Astrocyte of the cerebellum (primary cell): ENCODE data around the gene GSG1L.

ENCODE experiments used
- DNase-seq: peaks from one replicate; pipeline ENCODE4 v3.0.0-alpha.2; 2011; ENCODE audit warnings: low read depth
- H3K4me3 ChIP-seq: 2 replicates; pipeline ENCODE4 v1.5.1; 2011; ENCODE audit warnings: mild to moderate bottlenecking, low read depth, low read length, moderate library complexity
- in situ Hi-C: cut with HindIII; loops from 2 replicates; pipeline ENCODE4 v1.10.0; 2017; ENCODE audit warnings: low sequenced_read_pairs
- TF ChIP-seq, protein P1 (sequence below): IDR thresholded peaks from 2 replicates; pipeline ENCODE4 v1.5.1; 2012; ENCODE audit warnings: low read length, low read depth, moderate library complexity, mild to moderate bottlenecking; ENCODE audit errors: missing control alignments

The GSG1L gene

DNA sequence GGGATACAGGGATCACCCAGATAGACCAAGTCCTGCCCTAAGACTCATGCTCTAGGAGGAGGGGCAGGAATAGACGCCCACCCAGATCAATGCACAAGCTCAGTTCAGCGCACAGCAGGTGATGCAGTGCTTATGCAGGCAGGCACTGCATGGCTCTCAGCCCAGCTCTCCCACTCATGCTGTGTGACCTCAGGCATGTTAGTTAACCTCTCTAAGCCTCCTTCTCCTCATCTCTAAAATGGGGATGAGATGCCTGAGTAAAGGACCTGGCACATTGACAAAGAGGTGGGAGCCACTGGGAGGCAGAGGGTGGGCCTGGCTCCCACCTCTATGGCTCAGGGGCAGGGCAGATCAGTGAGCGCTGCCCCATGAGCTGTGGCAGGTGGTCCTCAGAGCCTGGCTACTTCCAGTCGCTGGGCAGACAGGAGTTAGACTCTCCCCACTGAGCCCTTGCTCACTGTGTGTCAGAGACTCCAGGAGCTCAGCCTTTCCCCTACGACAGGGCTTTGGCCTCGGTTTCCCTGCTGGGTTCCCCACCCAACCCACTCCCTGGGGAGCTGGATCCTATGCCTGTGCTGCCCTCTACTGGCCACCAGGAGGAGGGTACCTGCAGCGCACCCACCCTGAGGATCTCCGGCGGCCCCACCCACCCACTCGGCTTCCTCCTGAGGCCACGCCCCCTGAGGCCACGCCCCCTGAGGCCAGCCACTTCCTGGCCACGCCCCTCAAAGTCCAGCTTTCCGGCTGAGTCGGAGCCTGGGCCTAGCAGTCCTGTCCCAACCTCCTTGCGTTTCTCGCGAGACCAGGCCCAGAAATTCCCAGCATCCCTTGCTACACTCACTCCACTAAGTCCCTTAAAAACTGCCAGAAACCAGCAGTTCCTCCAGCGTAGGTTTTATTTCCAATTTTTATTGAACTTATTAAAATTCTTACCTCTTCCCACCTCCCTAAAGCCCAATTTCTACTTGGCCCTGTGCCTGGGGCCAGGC lies 196.1 kb downstream of the GSG1L start:
- TF ChIP-seq, protein P1, sequence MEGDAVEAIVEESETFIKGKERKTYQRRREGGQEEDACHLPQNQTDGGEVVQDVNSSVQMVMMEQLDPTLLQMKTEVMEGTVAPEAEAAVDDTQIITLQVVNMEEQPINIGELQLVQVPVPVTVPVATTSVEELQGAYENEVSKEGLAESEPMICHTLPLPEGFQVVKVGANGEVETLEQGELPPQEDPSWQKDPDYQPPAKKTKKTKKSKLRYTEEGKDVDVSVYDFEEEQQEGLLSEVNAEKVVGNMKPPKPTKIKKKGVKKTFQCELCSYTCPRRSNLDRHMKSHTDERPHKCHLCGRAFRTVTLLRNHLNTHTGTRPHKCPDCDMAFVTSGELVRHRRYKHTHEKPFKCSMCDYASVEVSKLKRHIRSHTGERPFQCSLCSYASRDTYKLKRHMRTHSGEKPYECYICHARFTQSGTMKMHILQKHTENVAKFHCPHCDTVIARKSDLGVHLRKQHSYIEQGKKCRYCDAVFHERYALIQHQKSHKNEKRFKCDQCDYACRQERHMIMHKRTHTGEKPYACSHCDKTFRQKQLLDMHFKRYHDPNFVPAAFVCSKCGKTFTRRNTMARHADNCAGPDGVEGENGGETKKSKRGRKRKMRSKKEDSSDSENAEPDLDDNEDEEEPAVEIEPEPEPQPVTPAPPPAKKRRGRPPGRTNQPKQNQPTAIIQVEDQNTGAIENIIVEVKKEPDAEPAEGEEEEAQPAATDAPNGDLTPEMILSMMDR = peak; percentile 43
- DNase-seq = peak; percentile 1
- in situ Hi-C loops = no loop called here
- H3K4me3 ChIP-seq = no peak overlapping the region

DNA sequence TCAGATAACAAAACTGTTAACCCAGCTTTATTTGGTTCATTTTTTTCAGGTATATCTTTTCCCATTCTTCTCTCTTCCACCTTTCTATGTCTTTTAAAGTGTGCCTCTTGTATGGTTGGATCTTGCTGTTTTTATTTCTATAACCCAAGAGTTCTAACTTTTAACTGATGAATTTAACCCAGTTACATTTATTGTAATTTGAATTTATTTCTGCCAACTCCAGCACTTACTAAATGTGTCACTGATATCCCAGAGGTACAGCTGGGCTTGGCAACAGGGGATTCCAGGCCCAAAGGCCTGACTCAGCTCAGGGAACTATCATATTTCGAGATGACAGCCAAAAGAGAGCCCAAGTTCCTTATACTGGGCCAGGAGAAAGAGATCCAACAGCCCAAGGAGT lies 200.1 kb downstream of the GSG1L start:
- no peak for DNase-seq
- in situ Hi-C loops = no loop called here
- no peak overlapping the region for H3K4me3 ChIP-seq
- TF ChIP-seq, protein P1 = no peak

DNA sequence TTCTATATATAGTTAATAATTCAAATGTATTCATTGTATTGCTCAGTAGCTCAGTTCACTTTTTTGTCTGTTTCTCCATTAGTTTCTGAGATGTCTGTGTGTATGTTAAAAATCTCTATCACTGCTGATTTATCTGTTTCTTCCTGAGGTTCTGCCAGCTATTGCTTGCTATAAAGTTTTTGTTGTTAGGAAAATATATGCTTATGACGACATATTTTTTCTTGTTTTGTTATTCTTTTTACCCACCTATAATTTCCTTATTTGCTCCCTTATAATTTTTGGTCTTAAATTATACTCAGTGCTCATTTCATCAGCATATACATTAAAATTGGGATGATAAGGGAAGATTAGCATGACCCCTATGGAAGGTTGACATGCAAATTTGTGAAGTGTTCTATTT lies 200.6 kb downstream of the GSG1L start:
- in situ Hi-C loops = no loop called here
- TF ChIP-seq, protein P1 = no peak
- no peak for DNase-seq
- no peak overlapping the region for H3K4me3 ChIP-seq

DNA sequence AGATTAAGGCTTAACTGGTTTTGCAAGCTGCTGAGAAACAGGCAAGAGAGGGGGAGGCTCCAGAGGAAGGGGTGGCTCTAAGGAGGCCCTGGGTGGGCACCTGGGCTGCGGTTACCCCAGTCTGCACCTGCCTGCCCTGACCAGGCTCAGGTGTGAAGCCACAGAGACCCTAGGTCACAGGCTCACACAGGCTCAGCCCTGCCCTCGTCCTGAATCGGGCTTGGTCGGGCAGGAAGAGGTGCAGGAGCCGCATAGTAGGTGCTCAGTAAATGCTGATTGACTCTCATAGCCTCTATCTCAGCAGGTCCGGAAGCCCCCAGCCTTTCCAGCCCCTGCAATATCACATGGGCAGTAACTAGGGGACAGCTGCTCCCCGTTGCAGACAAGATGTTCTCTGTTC lies 203.4 kb downstream of the GSG1L start:
- no peak overlapping the region for H3K4me3 ChIP-seq
- in situ Hi-C loops = no loop called here
- DNase-seq = no peak
- TF ChIP-seq, protein P1 = no peak

DNA sequence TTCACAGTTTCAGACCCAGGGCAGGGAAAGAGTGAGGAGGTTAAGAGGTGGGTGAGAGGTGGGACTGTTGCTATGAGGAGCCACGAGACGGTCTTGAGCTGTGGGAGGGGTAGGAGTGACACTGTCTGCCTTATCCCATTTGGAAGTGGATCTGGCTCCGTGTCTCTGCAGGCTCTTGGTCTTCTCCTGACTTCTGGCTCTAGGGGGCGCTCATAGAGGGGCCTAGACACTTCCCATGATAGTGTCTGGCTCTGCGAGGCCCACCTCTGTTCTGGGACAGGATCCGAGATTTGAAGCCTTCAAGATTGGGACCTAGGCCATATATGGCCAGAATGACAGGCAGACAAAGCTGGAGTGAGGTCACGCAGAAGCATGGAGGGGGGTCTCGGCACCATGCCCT lies 204.5 kb downstream of the GSG1L start:
- in situ Hi-C loops = no loop called here
- TF ChIP-seq, protein P1 = no peak
- no peak for DNase-seq
- H3K4me3 ChIP-seq = no peak overlapping the region

DNA sequence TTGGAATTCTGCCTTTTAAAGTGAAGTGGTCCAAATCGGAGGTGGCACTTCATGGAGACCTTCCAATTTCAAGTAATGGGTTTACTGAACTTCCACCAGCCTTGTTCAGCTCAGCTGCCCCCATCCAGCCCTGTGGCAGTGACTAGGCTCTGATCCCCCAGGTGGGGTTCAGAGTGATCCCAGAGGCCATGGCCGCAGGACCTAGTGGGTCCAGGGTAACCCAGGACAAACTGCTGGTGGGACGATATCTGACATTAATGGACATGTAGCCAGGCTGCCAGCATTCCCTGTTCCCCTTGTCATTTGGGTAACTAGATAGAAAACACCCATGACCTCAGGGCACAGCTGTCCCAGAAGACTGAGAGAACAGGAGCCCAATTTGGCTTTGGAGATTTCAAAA lies 209.9 kb downstream of the GSG1L start:
- H3K4me3 ChIP-seq = no peak overlapping the region
- DNase-seq = no peak
- in situ Hi-C loops = no loop called here
- TF ChIP-seq, protein P1 = no peak
